Naive thymus-derived CD4-positive, alpha-beta T cell (primary cell): ENCODE measurements around the gene SMAD1. TPM values are rescaled to one million over a fixed set of nuclear protein-coding genes. Genes with fewer than 3 reads are reported as not detected.
"Not testable (repeated sequence)": the region's sequence is repeated elsewhere in the genome, so short reads cannot be mapped to it uniquely, and the experiment has no call there.

ENCODE experiments used
- ATAC-seq: fragments of 150-1000 bp; cut with Tn5 transposase; 2 replicates; pipeline ENCODE4 v1.10.0; 2021; ENCODE audit warnings: mild to moderate bottlenecking, moderate library complexity
- CTCF ChIA-PET: fragments of 350-600 bp; sonication (Branson Sonifier 250); formaldehyde crosslinking; loops from one replicate; lab custom pipeline; 2021; ENCODE audit warnings: antibody characterized with exemption; lab: Charles Lee
- POLR2A ChIA-PET: fragments of 350-600 bp; sonication (Branson Sonifier 250); formaldehyde crosslinking; loops from one replicate; lab custom pipeline; 2021; ENCODE audit warnings: antibody characterized with exemption, inconsistent platforms; lab: Charles Lee
- DNase-seq, 9 donors: peaks; one replicate each; pipeline versions ENCODE4 v3.0.0 to v3.0.0-alpha.2; 2020 to 2022; ENCODE audit warnings: mixed read lengths in 1 of 9
- H3K27ac ChIP-seq: one replicate; pipeline ENCODE4 v1.7.0; 2013; ENCODE audit warnings: mild to moderate bottlenecking, low read depth, low read length, moderate library complexity
- H3K27me3 ChIP-seq, 2 donors: one replicate each; pipeline ENCODE4 v1.7.0; 2013; ENCODE audit warnings: low read length in 2 of 2, mild to moderate bottlenecking in 2 of 2, moderate library complexity in 2 of 2; ENCODE audit not compliant: control insufficient read depth in 2 of 2, insufficient read depth in 2 of 2
- H3K36me3 ChIP-seq, 3 experiments: 1 replicate in 2 of 3; 2 replicates in 1 of 3; pipeline ENCODE4 v1.7.0; 2013; ENCODE audit warnings: low read length in 3 of 3, mild to moderate bottlenecking in 3 of 3, moderate library complexity in 1 of 3; ENCODE audit not compliant: insufficient read depth in 3 of 3, control insufficient read depth in 2 of 3
- H3K4me1 ChIP-seq, 2 donors: one replicate each; pipeline ENCODE4 v1.7.0; 2013; ENCODE audit warnings: low read length in 2 of 2, mild to moderate bottlenecking in 2 of 2, moderate library complexity in 1 of 2; ENCODE audit not compliant: control insufficient read depth in 2 of 2, insufficient read depth in 2 of 2
- H3K4me3 ChIP-seq: 2 replicates; pipeline ENCODE4 v1.7.0; 2013; ENCODE audit warnings: mild to moderate bottlenecking, low read length
- H3K9me3 ChIP-seq, 3 experiments: 1 replicate in 2 of 3; 2 replicates in 1 of 3; pipeline ENCODE4 v1.7.0; 2013; ENCODE audit warnings: low read length in 3 of 3; ENCODE audit not compliant: control insufficient read depth in 2 of 3
- H3K27ac Mint-ChIP-seq, 9 donors: one replicate each; pipeline ENCODE4 v1.8.0; 2020 to 2022; ENCODE audit warnings: mixed read lengths in 9 of 9, mild to moderate bottlenecking in 8 of 9, moderate library complexity in 5 of 9, inconsistent platforms in 2 of 9
- H3K27me3 Mint-ChIP-seq, 5 donors: one replicate each; pipeline ENCODE4 v1.8.0; 2021 to 2022; ENCODE audit warnings: mixed read lengths in 5 of 5, mild to moderate bottlenecking in 1 of 5
- H3K36me3 Mint-ChIP-seq, 5 donors: one replicate each; pipeline ENCODE4 v1.8.0; 2020 to 2022; ENCODE audit warnings: mixed read lengths in 5 of 5, mild to moderate bottlenecking in 3 of 5, inconsistent platforms in 1 of 5
- H3K4me1 Mint-ChIP-seq, 7 donors: one replicate each; pipeline ENCODE4 v1.8.0; 2020 to 2022; ENCODE audit warnings: mixed read lengths in 7 of 7, mild to moderate bottlenecking in 3 of 7, inconsistent platforms in 1 of 7
- H3K4me3 Mint-ChIP-seq, 10 donors: one replicate each; pipeline ENCODE4 v1.8.0; 2020 to 2022; ENCODE audit warnings: mild to moderate bottlenecking in 10 of 10, mixed read lengths in 10 of 10, moderate library complexity in 6 of 10, inconsistent platforms in 2 of 10
- H3K9me3 Mint-ChIP-seq, 11 donors: one replicate each; pipeline ENCODE4 v1.8.0; 2020 to 2022; ENCODE audit warnings: mixed read lengths in 11 of 11, mild to moderate bottlenecking in 4 of 11, inconsistent platforms in 1 of 11, moderate library complexity in 1 of 11
- intact Hi-C, 2 donors: fragments of 100-400 bp; cut with micrococcal nuclease; formaldehyde crosslinking; loops; one replicate each; pipeline ENCODE4 v1.15.1; 2023
- polyA plus RNA-seq, 2 donors: library from polyadenylated mRNA; unstranded; fragments of 300-500 nt; fragmentation: Illumina TruSeq; gene quantifications; one replicate each; pipeline ENCODE4 v1.2.3, GENCODE V29; 2021
- total RNA-seq, 6 experiments: library from RNA in 5 of 6; stranded (reverse) in 5 of 6; gene quantifications; 1 replicate in 5 of 6; 2 replicates in 1 of 6; pipeline ENCODE4 v1.2.3 and lab custom pipeline; 2021 to 2026

SMAD1 gene
- total and polyA plus RNA-seq, 7 experiments from 2014 or later: 0.29 to 13.5 (median 1.1) TPM

- H3K4me1 ChIP-seq, H3K9me3 ChIP-seq, H3K27me3 ChIP-seq, ATAC-seq, CTCF ChIA-PET, H3K27ac Mint-ChIP-seq, H3K36me3 ChIP-seq, H3K4me3 Mint-ChIP-seq, H3K36me3 Mint-ChIP-seq, H3K4me1 Mint-ChIP-seq, POLR2A ChIA-PET, H3K27ac ChIP-seq, H3K4me3 ChIP-seq, DNase-seq, intact Hi-C loops: not testable (repeated sequence)
- Mint-ChIP-seq H3K27me3 (peaks cover 19 to 29% (median 22%) of the 10 kb centered on the region in 5 donors), H3K9me3 (peaks cover 0 to 11% (median 5%) of the 10 kb centered on the region in 11 donors)
Observed at GRCh38 chr4:145589381-145589780, 107.7 kb downstream of the SMAD1 start.

- no peak overlapping the region for H3K27ac ChIP-seq
Observed at GRCh38 chr4:145589916-145590702, 108.5 kb downstream of the SMAD1 start.

GRCh38 chr4:145602129-145602760 lies 120.6 kb downstream of the SMAD1 start:
- Histone ChIP-seq H3K36me3 (no peaks in the 10 kb centered on the region), H3K4me1 (no peaks in the 10 kb centered on the region), H3K4me3 (no peak overlapping the region), H3K27ac (no peak overlapping the region), H3K27me3 (peaks cover 0 to 3% of the 10 kb centered on the region in 2 donors), H3K9me3 (no peaks in the 10 kb centered on the region)
- ChIA-PET CTCF (no interaction called here), POLR2A (no interaction called here)
- H3K36me3 Mint-ChIP-seq: peaks cover 0 to 12% (median 1%) of the 10 kb centered on the region in 5 donors
- no peak overlapping the region for H3K4me3 Mint-ChIP-seq
- H3K9me3 Mint-ChIP-seq: peaks cover 0 to 25% (median 13%) of the 10 kb centered on the region in 11 donors
- no peaks in the 10 kb centered on the region for H3K4me1 Mint-ChIP-seq
- DNase-seq: no peak
- intact Hi-C loops: no loop called here
- no peak for ATAC-seq
- no peak overlapping the region for H3K27ac Mint-ChIP-seq
- peaks cover 10 to 42% (median 26%) of the 10 kb centered on the region in 5 donors for H3K27me3 Mint-ChIP-seq

More at GRCh38 chr4:145589916-145590702, 108.5 kb downstream of the SMAD1 start:
- H3K27me3 Mint-ChIP-seq: peaks cover 22 to 35% (median 29%) of the 10 kb centered on the region in 5 donors
- ChIA-PET CTCF (no interaction called here), POLR2A (no interaction called here)
- H3K27ac Mint-ChIP-seq: no peak overlapping the region
- Histone ChIP-seq H3K4me3 (no peak overlapping the region), H3K4me1 (no peaks in the 10 kb centered on the region), H3K27me3 (no peaks in the 10 kb centered on the region), H3K9me3 (no peaks in the 10 kb centered on the region), H3K36me3 (no peaks in the 10 kb centered on the region)
- H3K36me3 Mint-ChIP-seq: no peaks in the 10 kb centered on the region
- H3K4me3 Mint-ChIP-seq: no peak overlapping the region
- DNase-seq: no peak
- no peaks in the 10 kb centered on the region for H3K4me1 Mint-ChIP-seq
- no peak for ATAC-seq
- peaks cover 0 to 11% (median 5%) of the 10 kb centered on the region in 11 donors for H3K9me3 Mint-ChIP-seq
- intact Hi-C loops: no loop called here

GRCh38 chr4:145605941-145606340 lies 124.3 kb downstream of the SMAD1 start:
- Histone ChIP-seq H3K36me3 (no peaks in the 10 kb centered on the region), H3K27me3 (no peaks in the 10 kb centered on the region), H3K4me1 (no peaks in the 10 kb centered on the region), H3K9me3 (no peaks in the 10 kb centered on the region), H3K4me3 (no peak overlapping the region), H3K27ac (no peak overlapping the region)
- Mint-ChIP-seq H3K36me3 (peaks cover 0 to 12% (median 1%) of the 10 kb centered on the region in 5 donors), H3K27me3 (peaks cover 6 to 23% (median 15%) of the 10 kb centered on the region in 5 donors), H3K9me3 (peaks cover 0 to 22% (median 13%) of the 10 kb centered on the region in 11 donors), H3K27ac (no peak overlapping the region), H3K4me3 (no peak overlapping the region), H3K4me1 (peaks cover 0 to 6% (median 4%) of the 10 kb centered on the region in 7 donors)
- ChIA-PET POLR2A (no interaction called here), CTCF (no interaction called here)
- DNase-seq: no peak
- no peak for ATAC-seq
- intact Hi-C loops: no loop called here

Other genes with a start within 250 kb of the SMAD1 start
- gene MMAA, start 137.5 kb downstream of the SMAD1 start, total RNA-seq: 10 to 100 TPM in 4 of 5 experiments, 1 to 10 TPM in 1; 7.2 to 17.3 (median 12.8) TPM
- gene MMAA, start 137.5 kb downstream of the SMAD1 start, polyA plus RNA-seq: 10 to 100 TPM; 14.4 to 15.4 TPM
- gene C4orf51, start 198.3 kb downstream of the SMAD1 start, total RNA-seq: not detected
- not detected for gene C4orf51, start 198.3 kb downstream of the SMAD1 start, polyA plus RNA-seq